ENCODE measurements around the gene SLC9A9. TPM values are rescaled to one million over a fixed set of nuclear protein-coding genes. Genes with fewer than 3 reads are reported as not detected.

The SLC9A9 gene
- polyA plus RNA-seq, 1 experiment, result 2.4 TPM

DNA sequence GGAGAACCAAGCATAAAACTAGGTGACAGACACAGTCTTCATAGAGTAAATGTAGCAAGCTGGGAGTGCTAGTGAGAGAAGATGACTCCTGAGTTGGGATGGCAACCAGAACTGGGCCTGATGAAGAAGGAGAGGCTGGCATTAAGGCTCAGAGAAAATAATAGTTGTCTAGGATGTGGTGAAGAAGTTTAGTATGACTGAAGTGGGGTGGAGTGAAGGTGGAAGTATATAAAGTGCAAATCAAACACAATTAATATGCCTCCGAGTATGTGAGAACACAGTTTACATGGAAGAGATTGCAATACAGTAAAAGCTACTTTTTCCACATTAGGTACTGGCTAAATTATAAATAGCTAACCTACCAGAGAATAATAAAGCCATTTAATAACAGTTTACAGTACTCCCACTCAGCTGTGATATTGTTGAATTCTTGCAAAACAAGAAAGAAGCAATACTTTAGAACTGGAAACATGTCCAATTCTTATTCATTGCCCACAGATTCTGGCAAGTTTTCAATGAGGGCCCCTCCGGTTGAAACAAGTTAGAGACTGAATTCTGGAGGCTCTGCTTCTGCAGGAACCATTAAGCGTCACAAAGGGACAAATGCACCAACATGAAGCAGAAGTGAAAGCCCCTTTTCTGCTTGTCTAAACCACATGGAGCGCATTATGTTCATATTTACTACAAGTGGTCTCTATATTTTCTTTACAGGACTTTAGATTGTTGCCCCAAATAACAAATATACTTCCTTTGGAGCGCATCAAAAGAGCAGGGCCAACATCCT, 243.7 kb downstream of the SLC9A9 start:
- Histone ChIP-seq H3K4me3 (ENCODE audit: low read depth, low read length) (no peak overlapping the region), H3K36me3 (ENCODE audit: control insufficient read depth, insufficient read depth, low read length) (no peaks in the 10 kb centered on the region), H3K27me3 (ENCODE audit: control insufficient read depth, insufficient read depth, low read length) (no peaks in the 10 kb centered on the region)
- no peak for DNase-seq (ENCODE audit: low read depth)
- ChIA-PET POLR2A (no interaction called here), CTCF (no interaction called here)
- TF ChIP-seq, protein P1, sequence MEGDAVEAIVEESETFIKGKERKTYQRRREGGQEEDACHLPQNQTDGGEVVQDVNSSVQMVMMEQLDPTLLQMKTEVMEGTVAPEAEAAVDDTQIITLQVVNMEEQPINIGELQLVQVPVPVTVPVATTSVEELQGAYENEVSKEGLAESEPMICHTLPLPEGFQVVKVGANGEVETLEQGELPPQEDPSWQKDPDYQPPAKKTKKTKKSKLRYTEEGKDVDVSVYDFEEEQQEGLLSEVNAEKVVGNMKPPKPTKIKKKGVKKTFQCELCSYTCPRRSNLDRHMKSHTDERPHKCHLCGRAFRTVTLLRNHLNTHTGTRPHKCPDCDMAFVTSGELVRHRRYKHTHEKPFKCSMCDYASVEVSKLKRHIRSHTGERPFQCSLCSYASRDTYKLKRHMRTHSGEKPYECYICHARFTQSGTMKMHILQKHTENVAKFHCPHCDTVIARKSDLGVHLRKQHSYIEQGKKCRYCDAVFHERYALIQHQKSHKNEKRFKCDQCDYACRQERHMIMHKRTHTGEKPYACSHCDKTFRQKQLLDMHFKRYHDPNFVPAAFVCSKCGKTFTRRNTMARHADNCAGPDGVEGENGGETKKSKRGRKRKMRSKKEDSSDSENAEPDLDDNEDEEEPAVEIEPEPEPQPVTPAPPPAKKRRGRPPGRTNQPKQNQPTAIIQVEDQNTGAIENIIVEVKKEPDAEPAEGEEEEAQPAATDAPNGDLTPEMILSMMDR (IDR thresholded peaks at IDR 0.05; ENCODE audit: insufficient read depth, low read depth, low read length), result no peak

DNA sequence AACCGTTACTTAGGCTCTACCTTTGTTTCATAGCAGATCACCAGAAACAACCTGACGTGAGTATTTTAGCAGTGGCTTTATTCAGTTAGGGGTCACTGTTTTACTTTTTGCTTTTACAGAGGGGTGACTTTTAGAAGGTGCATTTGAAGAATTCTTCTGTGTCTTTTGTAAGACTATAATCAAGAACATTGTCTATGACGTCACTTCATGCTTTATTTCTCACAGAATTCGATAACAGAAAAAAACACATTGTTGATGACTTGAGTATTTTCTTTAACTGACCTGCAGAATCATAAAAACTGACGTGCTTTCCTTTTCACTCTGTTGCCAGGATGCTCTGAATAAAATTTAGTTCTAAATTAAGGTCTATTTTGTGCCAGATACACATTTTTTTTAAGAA, 244.5 kb downstream of the SLC9A9 start:
- ChIA-PET POLR2A (no interaction called here), CTCF (interaction anchor here (0.6 kb wide), 1 partner anchor 32 kb away, joined by 4 read pairs; no protein-coding TSS in a partner anchor)
- no peak for DNase-seq (ENCODE audit: low read depth)
- Histone ChIP-seq H3K4me3 (ENCODE audit: low read depth, low read length) (no peak overlapping the region), H3K36me3 (ENCODE audit: control insufficient read depth, insufficient read depth, low read length) (no peaks in the 10 kb centered on the region), H3K27me3 (ENCODE audit: control insufficient read depth, insufficient read depth, low read length) (no peaks in the 10 kb centered on the region)
- TF ChIP-seq, protein P1 (IDR thresholded peaks at IDR 0.05; ENCODE audit: insufficient read depth, low read depth, low read length), result no peak

DNA sequence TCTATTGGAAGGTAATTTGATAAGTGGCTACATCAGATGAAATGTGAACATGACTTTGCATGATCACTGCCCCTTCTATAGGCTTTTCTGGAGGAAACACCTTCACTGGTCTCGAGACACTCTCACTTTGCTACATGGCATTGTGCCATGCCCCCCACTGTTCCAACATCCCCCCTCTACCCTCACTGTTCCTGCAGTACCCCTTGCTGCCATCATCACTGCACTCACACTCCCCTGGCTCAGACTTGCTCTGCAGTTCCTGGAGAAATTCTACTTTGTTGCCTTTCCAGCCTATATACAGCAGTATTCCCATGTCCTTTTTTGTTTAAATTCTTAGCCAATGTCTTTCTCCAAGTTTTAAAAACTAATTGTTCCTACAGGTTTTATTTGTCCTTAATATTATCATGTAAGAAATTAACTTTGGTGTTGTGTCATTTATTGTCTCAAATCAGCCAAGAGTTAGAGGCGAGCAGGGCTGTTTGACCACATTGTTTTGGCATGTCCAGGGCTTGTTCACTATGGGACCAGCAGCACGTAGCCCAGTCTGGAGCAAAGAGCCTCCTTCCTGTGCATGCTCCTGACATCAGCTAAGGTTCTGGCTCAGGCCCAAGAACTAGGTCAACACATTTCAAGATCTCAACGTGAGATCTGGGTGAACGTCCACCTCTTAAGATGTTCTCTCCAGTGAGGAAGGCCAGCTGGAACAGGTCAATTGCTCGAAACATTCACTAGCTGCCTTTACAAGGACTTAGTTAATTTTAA, 246.4 kb downstream of the SLC9A9 start:
- Histone ChIP-seq H3K36me3 (ENCODE audit: control insufficient read depth, insufficient read depth, low read length) (no peaks in the 10 kb centered on the region), H3K27me3 (ENCODE audit: control insufficient read depth, insufficient read depth, low read length) (no peaks in the 10 kb centered on the region), H3K4me3 (ENCODE audit: low read depth, low read length) (no peak overlapping the region)
- CTCF ChIA-PET, result no interaction called here
- TF ChIP-seq, protein P1 (IDR thresholded peaks at IDR 0.05; ENCODE audit: insufficient read depth, low read depth, low read length), result no peak
- DNase-seq (ENCODE audit: low read depth), result no peak
- POLR2A ChIA-PET, result no interaction called here

DNA sequence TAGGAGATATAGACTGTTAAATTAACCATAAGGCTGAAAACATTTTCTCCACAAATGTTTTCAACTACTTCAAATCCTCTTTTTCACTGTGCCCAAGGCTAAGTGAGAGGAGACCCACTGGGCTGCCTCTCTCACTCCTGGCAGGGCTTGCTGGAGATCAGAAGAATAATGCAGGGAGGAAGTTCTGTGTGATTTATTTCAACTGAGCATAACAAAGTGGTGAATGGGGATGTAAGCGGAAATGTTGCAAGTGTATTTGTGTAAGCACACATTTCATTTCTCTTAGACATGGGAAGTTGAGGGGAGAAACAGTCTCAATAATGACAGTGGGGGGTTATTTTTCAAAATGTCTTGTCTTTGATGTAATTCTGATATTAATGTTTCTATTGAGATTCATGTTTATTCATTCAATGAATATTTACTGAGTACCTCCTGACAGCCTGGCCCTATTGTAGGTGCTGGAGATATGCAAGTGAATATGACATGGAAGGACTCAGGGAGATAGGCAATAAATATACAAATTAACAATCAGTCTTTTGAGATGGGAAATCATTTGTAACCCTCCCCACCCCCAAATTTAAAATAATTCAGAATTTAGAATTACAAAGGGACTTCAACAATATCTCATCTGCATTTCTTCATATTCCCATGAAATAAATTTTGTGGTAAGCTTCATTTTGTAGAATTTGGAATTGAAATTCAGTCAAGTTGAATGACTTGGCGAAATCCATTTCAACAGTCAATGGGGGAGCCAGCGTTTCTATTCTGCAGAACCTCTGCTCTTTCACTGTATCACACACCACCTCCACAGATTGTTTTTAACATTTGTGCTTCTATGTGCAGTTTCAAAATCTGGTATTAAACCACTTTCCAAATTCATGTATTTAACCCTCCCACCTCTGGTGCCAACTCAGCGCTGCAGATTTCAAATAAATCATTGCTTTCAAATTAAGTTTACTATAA, 247.2 kb downstream of the SLC9A9 start:
- TF ChIP-seq, protein P1 (IDR thresholded peaks at IDR 0.05; ENCODE audit: insufficient read depth, low read depth, low read length), result no peak
- CTCF ChIA-PET, result no interaction called here
- Histone ChIP-seq H3K4me3 (ENCODE audit: low read depth, low read length) (no peak overlapping the region), H3K27me3 (ENCODE audit: control insufficient read depth, insufficient read depth, low read length) (no peaks in the 10 kb centered on the region), H3K36me3 (ENCODE audit: control insufficient read depth, insufficient read depth, low read length) (no peaks in the 10 kb centered on the region)
- POLR2A ChIA-PET, result no interaction called here
- DNase-seq (ENCODE audit: low read depth), result no peak
